SK-N-DZ (cell line): ENCODE results near the gene ARID1B.
A peak's percentile ranks its signal among the peaks of the same experiment; 100 is the strongest.

Experiments used
- DNase-seq: peaks from one replicate; pipeline ENCODE4 v3.0.0-alpha.2; 2015; ENCODE audit warnings: low spot score

Gene ARID1B

DNA sequence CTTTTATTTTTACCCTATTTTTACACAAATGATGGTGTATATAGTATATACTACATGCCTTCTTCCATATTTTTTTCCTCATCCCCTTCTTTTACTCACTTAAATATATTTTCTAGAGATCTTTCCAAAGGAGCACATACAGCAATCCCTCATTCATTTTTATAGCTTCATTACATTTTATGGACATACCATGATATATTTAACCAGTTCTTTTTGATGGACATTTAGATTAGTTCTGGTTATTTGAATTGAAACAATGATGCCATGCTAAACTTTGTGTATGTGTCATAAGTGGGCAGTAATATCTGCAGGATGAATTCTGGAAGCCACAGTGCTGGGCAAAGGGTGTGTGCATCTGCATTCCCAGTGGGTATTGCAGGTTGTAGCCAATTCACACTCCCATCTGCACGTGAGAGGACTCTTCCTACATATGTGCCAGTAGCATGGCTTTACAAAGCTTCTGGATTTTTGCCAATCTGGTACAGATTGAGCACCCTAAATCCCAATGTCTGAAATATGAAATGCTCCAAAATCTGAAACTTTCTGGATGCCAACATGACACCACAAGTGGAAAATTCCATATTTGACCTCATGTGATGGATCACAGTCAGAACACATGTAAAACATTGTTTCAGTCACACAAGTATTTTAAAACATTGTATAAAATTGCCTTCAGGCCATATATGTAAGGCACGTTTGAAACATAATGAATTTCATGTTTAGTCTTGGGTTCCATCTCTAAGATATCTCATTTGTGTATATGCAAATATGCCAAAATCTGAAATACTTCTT lies 127.2 kb downstream of the ARID1B start:
- no peak for DNase-seq

DNA sequence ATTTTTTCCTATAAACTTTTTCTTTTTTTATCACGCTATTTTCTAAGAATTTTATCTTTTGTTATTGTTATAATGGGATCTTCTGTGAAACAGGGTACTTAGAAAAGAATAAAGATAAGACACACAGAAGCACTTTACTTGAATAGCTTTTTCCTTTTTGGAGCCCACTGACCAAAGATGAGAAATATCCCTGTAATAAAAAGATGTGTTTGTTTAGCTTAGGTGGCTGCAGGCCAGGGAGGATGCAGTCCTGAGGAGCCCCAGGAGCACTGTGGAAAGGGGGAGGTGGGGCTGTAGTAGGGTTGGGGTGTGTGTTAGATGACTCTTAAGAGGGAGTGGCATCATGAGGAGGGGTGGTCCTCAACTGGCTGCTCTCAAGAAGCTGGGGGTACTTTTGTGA lies 128.6 kb downstream of the ARID1B start:
- DNase-seq: no peak

- DNase-seq: no peak
Observed at GRCh38 chr6:156906451-156906850, 129.3 kb downstream of the ARID1B start.

DNA sequence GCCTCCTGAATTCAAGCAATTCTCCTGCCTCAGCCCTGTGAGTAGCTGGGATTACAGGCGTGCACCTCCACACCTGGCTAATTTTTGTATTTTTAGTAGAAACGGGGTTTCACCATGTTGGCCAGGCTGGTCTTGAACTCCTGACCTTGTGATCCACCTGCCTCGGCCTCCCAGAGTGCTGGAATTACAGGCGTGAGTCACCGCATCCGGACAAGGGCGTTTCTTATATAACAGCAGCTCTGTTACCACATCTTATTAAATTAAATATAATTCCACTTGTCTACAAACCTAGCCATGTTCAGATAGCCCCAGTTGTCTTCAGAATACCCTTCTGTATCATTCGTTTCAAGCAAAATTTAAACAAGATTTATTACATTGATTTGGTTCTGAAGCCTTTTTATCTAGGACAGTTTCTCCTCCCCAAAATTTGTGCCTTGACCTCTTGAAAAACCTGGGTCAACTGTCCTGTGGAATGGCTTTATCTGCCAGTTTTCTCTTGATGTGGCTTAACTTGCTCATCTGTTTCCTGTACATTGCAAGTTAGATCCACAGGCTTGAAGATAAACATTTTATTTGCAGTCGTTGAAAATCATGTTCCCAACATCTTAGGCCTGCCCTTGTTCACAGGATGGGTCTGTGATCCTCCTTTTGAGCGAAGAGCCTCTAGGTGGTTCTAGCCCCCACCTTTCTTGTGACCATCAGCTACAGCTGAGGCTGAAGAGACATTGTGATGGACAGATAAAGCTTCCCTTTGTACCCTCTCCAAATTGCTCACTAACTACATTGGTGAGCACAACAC lies 132.2 kb downstream of the ARID1B start:
- no peak for DNase-seq

DNA sequence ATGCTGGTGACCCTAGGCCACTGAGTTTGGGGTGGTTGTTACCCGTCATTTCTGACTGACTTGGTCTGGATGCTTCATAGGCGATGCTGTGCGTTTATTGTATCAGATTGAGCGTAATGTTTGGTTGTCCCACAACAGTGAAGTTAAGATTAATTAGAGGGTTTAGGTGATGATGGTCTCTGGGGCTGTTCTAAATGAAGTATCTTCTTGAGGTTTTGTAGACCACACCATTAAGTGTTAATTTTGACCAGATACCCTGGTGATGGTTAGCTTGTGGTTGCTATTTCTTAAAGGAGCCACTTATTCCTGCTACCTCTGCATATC lies 132.8 kb downstream of the ARID1B start:
- DNase-seq: no peak

DNA sequence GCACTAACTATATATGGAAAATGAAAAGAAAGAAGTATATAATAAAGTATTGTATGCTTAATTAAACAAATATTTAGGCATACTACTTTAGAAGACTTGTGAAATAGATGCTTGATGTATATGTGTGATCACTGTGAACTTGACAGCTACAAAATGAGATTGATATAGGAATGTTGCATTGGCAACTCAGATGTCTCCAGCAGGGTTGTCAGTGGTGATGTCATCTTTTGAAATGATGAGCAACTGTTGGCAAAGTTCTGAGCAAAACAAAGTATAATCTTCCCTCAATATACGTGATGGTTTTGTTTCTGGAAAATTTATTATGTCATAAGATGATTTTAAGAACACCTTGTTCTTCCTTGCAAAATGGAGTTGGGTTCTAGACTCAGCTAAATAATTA lies 133.8 kb downstream of the ARID1B start:
- no peak for DNase-seq

DNA sequence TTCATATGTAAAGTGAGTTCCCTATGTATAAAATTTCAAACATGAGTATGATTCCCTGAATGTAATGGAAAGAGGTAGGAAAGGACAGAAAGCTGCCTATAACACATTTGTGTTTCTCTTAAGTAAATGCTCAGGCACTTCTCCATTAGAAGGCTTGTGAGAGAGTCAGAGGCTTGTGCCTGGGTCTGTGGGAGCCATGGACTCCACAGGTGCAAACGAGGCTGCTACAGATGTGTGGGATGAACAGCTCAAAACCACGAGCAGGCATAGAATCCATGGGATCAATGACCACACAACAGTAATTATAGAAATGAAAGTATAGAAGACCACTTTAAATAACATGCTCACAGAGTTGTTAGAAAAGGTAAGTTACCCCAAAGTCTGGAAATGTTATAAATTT lies 134.4 kb downstream of the ARID1B start:
- DNase-seq: no peak

DNA sequence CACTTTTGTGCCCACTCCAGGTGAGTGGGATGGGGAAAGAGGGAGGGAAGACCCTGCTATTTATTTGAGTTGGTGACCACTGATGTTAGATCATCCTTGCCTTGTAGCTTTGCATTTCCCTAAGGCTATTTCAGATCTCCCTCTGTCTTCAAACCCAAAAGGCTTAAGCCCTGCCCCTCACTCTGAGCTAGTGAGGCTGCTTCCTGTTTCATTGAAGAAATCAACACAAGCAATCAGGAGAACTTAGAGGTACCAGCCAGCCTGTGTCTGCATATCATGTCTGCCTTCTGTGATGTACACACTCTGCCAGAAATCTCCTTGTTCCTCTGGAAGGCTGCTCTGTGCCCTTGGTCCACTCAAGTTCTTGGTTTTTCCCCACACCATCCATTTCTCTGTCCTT lies 135.3 kb downstream of the ARID1B start:
- no peak for DNase-seq

GRCh38 chr6:156914181-156914580 lies 137.0 kb downstream of the ARID1B start:
- DNase-seq: no peak

- no peak for DNase-seq
Observed at GRCh38 chr6:156916130-156916801, 139.1 kb downstream of the ARID1B start.

- no peak for DNase-seq
Observed at GRCh38 chr6:156917213-156917612, 140.0 kb downstream of the ARID1B start.

DNA sequence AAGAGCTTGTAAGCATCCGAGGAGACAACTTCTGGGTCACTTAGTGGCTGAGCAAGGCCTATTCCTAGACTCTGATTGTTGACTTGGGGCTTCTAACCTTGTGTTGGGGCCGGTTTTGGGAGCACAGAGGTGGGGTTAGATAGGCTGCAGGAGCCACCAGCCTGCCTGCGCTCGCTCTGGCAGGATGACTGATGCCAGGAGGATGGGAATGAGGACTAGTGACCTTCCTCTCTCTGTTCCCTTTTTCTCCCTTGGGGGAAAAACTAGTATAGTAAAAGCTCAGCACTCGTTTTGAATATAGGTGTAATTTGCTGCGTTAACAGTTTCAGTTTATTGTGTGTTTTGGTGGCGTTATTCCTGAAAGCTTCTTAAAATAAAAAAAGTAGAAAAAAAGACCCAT lies 141.5 kb downstream of the ARID1B start:
- DNase-seq: no peak

- no peak for DNase-seq
Observed at GRCh38 chr6:156919370-156919769, 142.2 kb downstream of the ARID1B start.

DNA sequence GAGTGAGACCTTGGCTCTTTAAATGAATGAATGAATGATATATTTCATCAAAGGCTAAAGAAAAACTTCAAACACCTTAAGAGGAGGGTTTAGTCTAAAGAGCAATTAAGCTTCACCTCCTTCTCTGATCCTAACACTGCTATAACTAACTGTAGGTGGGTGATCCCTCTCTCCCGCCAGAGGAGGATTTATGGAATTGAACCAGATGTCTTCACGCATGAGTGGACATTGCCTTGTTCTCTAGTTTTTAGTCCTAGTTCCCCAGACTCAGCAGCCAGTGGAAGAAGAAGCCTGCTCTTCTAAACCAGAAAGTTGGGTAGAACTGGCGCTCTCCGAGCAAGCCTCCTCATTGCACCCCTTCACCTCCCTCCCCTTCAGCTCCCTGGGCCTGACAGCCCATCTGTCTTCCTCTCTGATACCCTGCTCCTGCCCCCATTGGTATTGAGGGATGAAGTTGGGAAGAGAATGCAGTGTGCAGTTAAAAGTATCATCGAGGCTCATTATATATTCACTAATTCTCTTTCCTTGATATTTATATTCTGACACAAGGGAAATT lies 142.7 kb downstream of the ARID1B start:
- peak; percentile 43 for DNase-seq

GRCh38 chr6:156924246-156924645 lies 147.1 kb downstream of the ARID1B start:
- DNase-seq: no peak

DNA sequence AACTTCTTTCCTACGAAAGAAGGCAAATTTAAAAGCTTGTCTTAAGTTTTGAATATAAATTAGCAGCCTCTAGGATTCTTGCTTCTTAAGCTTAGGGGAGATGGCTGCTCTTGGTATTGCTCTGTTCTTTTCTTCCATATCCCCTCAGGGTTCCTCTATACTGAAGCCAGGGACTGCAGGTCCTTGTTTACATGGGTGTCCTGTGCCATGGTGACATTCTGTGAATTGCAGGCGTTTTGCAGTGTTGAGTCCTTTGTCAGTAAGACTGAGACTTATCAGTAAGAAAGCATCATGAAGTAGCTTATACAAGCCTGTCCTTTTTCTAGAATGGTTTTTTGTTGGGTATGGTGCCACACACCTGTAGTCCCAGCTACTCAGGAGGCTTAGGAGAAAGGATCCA lies 147.8 kb downstream of the ARID1B start:
- no peak for DNase-seq

DNA sequence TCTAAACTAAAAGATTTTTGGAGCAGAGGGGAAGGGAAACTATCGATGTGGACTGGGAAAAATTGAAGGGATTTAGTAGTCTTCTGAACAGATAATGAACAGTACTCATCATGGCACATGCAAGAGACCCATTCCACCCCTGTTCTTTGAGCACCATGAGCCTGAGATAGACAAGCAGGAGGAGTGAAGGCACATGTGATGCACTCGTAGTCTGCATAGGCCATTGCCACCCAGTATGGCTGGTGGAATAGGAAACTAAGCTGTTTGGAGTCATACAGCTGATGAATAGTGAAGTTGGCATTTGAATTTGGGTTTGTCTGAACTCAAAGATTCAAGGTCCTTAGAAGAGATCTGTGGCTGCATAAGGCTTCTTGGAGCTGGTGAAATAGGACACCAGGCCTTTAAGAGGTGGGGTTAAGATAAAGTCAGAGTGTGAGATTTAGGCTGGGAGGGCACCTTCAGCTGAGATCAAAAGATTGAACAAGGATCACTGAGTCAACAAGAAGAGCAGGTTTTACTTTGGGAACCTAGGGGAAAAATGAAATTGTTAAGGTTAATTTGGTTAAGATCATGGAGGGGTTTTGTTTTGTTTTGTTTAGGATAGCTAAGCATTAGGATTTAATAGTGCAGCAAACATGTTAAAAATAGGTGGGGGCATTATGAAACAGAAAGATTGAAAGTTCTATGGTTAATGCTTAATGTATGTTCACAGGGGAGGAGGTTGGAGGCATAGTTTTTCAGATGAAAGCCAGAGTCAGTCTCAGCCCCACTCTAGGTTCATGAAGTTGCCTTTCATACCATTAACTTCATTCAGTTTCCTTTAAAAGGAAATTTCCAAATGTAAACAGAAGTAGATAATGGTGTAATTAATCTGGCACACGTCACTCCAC lies 148.8 kb downstream of the ARID1B start:
- DNase-seq: no peak

DNA sequence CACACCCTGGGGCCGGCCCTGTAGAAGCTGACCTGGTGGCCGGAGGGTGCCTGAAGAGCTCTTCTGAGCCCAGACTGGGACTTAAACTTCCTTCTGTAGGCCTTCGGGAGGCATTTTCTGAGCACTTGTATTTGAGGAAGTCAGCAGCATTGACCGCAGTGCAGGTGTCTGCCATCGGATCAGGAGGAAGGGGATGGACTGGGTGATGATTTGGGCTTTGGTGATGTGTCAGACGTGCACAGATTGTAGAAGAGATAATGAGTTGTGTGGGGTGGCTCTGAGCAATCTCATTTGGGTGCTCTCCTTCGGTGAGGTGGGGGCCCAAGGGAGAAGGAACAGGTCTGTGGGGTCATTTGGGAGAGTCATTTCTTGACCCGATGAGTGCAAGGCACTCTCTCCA lies 150.9 kb downstream of the ARID1B start:
- DNase-seq: no peak

DNA sequence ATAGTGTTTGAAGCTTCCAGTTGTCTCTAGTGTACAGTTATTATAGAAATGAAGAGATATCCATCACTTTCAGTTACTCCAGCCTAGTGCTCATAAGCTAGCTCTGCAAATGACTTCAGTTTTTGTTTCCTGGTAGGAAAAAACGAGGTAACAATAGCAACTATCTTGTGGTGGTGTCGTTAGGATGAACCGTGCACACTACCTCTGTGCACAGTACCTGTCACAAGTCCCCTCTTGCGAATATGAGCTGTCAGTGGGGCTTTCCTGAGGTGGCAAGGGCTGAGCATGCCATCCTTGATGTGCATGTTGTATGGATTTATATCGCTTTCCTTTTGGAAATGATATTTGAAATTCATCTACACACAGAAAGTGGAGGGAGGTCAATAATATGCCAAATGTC lies 151.8 kb downstream of the ARID1B start:
- no peak for DNase-seq

- no peak for DNase-seq
Observed at GRCh38 chr6:156931283-156931682, 154.1 kb downstream of the ARID1B start.
